NCI-H1694 treated with DMSO at 0.1 percent for 48 hours (cell line): ENCODE results near the gene RPS6KC1.
"Not testable (repeated sequence)": the region's sequence is repeated elsewhere in the genome, so short reads cannot be mapped to it uniquely, and the experiment has no call there.

ENCODE experiments used
- DNase-seq: peaks from one replicate; lab custom pipeline; 2025; lab: John Stamatoyannopoulos, UW

RPS6KC1 gene

GRCh38 chr1:213279410-213279809 is 228.4 kb downstream of the RPS6KC1 start:
- DNase-seq, result no peak

GRCh38 chr1:213281640-213282301 is 230.7 kb downstream of the RPS6KC1 start:
- DNase-seq, result peak; percentile 87

GRCh38 chr1:213284626-213285025 is 233.6 kb downstream of the RPS6KC1 start:
- no peak for DNase-seq

GRCh38 chr1:213286235-213286634 is 235.2 kb downstream of the RPS6KC1 start:
- no peak for DNase-seq

- no peak for DNase-seq
These were observed 236.9 kb downstream of the RPS6KC1 start for GRCh38 chr1:213287987-213288386.

- DNase-seq, result no peak
These were observed 240.5 kb downstream of the RPS6KC1 start for GRCh38 chr1:213291526-213291925.

- no peak for DNase-seq
These were observed 241.6 kb downstream of the RPS6KC1 start for GRCh38 chr1:213292614-213293013.

- no peak for DNase-seq
These were observed 244.8 kb downstream of the RPS6KC1 start for GRCh38 chr1:213295860-213296259.

GRCh38 chr1:213296558-213296957 is 245.5 kb downstream of the RPS6KC1 start:
- DNase-seq, result no peak

- no peak for DNase-seq
These were observed 246.0 kb downstream of the RPS6KC1 start for GRCh38 chr1:213297021-213297420.

- no peak for DNase-seq
These were observed 249.4 kb downstream of the RPS6KC1 start for GRCh38 chr1:213300433-213300832.

- DNase-seq, result not testable (repeated sequence)
These were observed 250.5 kb downstream of the RPS6KC1 start for GRCh38 chr1:213301524-213301923.

- no peak for DNase-seq
These were observed 252.2 kb downstream of the RPS6KC1 start for GRCh38 chr1:213303286-213303685.

GRCh38 chr1:213315571-213315970 is 264.5 kb downstream of the RPS6KC1 start:
- DNase-seq, result no peak

GRCh38 chr1:213318458-213318857 is 267.4 kb downstream of the RPS6KC1 start:
- DNase-seq, result not testable (repeated sequence)

- DNase-seq, result no peak
These were observed 269.3 kb downstream of the RPS6KC1 start for GRCh38 chr1:213320191-213320870.
